Measurements from ENCODE around the gene TFB1M.
"Not testable (repeated sequence)": the region's sequence is repeated elsewhere in the genome, so short reads cannot be mapped to it uniquely, and the experiment has no call there.

Gene TFB1M

DNA sequence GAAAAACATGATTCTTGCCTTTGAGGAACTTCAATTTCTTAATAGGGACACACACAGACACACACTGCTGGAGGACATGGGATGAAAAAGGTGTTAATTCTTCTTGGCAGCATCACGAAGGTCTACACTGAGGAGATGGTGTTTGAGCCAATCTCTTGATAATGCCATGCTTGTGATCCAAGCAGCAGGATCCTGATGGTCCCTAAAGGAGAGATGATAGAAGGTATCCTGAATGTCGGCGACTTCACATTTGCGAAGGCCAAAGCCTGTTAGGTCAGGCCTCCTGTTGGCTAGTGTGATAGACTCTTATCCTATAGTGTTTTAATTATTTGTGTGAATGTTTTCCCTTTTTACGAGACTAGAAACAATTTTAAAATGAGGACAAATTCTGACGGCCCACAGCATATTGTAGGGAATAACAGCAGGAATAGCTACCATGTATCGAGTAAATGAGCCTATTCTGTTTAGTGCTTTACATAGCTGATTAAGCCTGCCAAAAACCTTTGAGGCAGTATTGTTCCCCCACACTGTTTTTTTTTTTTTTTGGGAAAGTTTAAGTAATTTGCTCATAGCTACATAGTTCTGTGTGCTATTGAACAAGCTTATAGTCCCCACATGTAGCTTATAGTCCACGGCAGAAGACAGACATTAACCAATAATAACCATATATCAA, 15.3 kb upstream of the TFB1M start:
- DNase-seq, result no peak

DNA sequence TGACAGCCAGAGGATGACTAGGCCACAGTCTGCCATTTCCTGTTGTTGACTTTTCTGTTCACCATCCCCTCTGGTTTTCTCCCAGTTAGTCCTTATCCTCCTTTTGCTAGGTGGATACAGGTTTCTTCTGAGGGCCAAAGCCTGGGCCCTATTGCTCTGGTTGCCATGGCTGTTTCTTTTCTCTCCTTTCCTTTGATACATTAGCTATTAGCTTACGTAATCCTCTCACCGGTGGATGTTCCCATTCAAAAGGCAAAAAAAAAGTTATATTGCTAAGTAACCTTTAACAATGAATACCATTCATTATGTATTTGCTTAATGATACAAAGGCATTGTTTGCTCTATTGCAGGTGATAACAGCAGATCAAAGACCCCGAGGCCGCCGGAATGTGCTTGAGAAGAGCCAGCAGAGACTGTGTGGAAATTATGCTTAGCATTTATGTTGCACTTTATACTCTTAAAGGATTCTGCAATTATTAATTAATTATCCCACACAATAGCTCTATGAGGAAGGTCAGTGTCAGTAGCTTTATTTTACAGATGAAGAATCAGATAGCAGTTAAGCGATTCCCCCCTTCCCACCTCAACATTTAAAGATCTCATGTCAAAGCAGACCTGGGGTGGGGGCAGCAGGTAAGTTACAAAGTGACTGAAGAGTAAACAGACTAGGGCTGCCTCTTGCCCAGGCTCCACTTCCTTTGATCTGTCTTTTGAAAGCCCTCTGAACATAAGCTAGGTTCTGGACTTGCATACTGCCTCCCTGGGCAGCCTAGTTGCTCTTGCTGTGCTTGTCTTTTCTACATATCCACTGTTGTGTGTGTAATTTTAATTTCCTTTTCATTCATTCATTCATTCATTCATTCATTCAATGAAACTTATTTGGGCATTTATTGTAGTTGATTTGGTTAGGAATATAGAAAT, 14.5 kb upstream of the TFB1M start:
- no peak for DNase-seq

DNA sequence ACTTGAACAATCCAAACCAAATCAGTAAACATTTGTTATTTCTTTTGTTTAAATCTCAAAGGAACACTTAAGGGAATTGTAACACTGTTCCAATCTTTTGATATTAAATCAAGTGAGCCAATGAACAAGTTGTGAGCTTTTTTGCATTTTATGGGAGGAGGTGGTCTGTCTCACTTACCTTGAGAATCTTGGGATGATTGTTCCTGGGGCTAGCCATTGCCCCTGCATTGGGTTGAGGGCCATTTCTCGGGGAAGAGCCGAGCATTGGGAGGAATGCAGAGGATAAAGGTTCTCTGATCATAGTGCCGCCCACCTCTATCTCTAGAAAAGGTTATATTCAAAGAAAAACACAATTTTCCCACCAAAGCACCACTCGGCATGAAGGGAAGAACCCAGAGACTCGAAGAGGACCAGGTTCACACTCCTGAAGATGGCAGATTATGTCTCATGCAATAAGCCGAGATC, 13.8 kb upstream of the TFB1M start:
- no peak for DNase-seq

DNA sequence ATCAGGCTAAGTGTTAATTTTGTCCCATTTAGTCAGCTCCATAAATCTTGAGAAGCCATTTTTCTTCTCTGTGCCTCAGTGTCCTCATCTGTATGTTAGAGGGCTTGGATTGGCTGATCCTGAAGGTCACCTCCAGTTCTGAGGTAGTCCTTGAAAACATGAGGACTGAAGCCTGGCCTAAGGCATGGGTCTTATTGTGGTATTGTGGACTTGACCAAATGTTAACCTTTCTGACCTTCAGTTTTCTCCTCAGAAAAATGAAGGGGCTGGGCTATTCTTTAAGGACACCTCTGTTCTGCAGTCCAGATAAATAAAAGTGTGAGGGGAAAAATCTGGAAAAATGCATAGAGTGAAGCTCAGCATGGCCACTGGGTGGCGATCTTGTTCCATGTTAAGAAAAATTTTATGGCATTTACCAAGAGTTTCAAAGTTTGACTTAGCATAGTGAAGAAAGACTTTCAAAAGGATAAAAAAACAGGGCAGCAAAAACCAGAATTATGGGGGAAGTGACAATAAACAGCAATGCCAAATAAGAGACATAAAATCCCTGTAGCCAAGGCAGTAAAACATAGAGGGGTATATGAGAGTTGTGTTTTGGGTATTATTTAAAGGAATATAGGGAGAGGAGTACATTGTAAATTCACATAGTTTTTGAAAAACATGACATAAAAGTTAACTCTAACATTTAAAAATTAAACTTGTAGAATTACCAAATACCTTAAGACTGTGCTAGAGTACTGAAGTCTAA, 13.2 kb upstream of the TFB1M start:
- DNase-seq, result peak; percentile 68

GRCh38 chr6:155325700-155326516, 11.6 kb upstream of the TFB1M start:
- DNase-seq, result no peak

GRCh38 chr6:155324993-155325392, 10.7 kb upstream of the TFB1M start:
- no peak for DNase-seq

- no peak for DNase-seq
Measured at GRCh38 chr6:155324172-155324571, 9.9 kb upstream of the TFB1M start.

DNA sequence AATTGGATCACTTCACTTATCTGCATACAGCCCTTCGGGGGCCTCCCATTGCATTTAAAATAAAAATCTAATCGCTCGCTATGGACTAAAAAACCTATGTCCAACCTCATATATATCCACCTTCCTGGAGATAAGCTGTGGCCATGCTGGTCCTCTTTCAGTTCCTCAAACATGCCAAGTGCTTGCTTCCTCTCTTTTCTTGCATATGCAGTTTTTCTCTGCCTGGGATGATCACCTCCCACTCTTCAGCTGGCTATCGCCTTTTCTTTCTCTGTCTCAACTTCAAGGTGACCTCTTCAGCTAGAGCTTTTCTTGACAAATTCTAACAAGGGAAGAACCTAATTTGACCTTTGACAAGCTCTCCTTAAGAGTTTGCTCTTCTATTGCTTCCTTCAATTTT, 5.6 kb upstream of the TFB1M start:
- DNase-seq, result no peak

- DNase-seq, result no peak
Measured at GRCh38 chr6:155317186-155317585, 2.9 kb upstream of the TFB1M start.

- no peak for DNase-seq
Measured at GRCh38 chr6:155316419-155316818, 2.1 kb upstream of the TFB1M start.

DNA sequence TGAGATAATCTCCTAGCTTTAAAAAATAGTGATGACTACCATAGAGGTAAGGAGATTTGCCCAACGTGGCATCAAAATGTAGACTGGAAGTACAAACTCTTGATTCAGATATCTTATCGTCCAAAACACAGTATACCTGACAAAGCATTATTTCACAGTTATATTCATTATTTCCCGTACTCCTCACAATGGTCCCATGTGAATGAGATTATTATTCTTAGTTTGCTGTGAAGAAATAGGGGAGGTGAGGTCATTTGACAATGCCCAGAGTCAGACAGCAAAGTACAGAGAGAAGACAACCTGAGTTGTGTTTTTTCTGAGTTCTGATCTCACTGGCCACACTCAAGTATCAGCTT, 1.2 kb upstream of the TFB1M start:
- DNase-seq, result no peak

DNA sequence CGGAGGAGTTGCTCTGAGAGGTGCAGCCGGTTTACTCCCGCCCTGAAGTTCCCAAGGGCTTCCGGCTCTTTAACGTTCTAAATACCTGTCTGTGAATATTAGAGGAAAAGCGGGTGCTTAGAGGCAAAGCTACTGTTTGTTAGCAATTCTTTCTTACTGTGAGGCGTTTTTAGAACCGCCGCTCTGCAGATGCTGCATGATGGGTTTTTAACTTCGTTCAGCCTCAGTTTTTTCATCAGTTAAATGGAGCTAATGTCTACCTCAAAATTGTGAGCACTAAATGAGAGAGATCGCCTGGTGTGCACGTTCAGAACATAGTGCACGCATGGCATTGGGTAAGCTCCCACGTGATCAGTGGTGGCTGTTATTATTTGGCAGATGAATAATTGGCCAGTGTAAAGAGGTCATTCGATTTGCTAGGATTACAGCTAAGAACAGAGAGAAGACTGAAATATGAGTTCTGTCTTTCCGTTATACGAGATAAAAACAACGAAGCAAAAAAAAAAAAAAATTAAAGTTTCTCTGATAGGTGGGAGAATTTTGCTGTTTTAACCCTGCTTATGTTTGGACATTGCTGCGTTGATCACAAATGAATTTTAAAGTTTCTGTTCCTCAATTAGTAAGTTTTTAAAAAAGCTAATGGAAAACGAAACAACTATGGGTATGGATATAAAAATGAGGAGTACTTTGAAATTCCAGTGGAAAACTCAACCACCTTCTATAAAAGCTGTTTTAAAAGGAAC, 660 bp upstream of the TFB1M start:
- DNase-seq, result no peak

DNA sequence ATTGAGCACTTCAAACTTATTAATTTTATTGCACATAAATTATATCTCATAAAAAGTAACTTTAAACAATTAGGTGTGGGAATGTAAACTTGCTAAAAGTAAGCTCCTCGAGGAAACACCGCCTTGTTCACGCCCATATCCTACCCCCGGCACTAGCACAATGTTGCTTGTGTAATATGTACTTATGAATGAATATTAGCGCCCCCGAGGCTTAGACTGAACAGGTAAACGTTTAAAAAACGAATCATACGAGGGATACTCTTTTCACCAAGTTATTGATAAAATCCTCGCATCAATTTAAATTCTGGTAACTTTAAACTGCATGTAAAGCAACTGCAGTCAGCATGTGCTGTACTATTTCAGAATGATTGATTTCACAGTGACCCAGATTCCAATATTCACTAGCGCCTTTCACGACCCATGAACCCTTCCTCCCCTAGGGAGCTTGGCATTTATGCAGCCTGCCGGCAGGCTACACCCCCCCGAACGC, 637 bp downstream of the TFB1M start:
- no peak for DNase-seq

DNA sequence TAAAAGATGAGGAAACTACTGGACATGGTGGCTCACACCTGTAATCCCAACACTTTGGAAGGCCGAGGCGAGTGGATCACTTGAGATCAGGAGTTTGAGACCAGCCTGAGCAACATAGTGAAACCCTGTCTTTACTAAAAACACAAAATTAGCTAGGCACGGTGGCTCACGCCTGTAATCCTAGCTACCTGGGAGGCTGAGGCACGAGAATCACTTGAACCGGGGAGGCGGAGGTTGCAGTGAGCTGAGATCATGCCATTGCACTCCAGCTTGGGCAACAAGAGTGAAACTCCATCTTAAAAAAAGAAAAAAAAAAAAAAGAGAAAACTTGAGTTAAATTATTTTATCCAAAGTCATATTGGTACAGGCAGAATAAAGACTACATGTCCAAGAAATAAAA, 1.3 kb downstream of the TFB1M start:
- DNase-seq, result not testable (repeated sequence)

DNA sequence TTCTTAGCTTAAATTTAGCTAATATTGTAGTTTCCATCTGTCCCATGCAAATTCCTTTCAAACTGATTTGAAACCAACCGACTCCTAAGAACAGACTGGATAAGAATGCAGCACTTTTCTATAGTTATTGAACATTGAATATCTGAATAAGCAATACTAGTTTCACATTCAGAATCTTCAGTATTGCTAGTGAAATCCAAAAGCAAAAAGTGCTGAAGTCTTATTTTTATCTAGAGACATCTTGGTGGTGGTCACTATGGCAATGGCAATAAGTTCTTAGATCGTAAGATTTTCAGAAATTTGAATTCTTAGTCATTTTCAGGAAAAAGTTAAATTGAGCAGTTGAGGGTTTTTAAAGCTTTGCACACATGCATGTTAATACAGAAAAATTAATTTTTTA, 2.7 kb downstream of the TFB1M start:
- no peak for DNase-seq

- DNase-seq, result no peak
Measured at GRCh38 chr6:155311086-155311485, 3.2 kb downstream of the TFB1M start.

- no peak for DNase-seq
Measured at GRCh38 chr6:155310596-155310995, 3.7 kb downstream of the TFB1M start.

GRCh38 chr6:155309150-155309549, 5.1 kb downstream of the TFB1M start:
- no peak for DNase-seq

DNA sequence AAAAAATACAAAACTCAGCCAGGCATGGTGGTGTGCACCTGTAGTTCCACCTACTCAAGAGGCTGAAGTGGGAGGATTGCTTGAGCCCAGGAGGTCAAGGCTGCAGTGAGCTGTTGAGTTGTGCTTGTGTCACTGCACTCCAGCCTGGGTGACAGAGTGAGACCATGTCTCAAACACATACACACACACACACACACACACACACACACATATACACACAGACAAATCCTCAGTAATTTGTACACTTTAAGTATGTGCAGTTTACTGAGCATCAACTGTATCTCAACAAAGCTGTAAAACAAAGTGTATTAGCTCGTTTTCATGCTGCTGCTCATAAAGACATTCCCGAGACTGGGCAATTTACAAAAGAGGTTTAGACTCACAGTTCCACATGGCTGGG, 7.3 kb downstream of the TFB1M start:
- no peak for DNase-seq

- no peak for DNase-seq
Measured at GRCh38 chr6:155303361-155303870, 10.9 kb downstream of the TFB1M start.

DNA sequence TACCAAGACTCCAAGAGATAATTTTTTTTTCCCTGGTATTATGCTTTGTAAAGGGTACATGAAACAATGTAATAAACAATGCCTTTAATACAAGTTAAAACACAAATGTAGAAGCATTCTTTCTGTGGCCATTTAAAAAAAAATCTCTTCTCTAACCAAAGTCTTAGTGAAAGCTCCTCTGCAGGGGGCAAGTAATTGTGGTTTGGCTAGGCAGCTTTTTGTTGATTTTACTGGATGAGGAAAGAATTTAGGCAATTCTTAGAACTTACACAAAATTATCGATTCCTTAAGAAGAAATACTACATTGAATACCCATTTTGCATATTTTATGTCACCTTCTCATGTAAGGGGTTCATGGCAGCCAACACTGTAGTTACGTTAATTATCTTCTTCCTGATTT, 12.4 kb downstream of the TFB1M start:
- DNase-seq, result no peak

DNA sequence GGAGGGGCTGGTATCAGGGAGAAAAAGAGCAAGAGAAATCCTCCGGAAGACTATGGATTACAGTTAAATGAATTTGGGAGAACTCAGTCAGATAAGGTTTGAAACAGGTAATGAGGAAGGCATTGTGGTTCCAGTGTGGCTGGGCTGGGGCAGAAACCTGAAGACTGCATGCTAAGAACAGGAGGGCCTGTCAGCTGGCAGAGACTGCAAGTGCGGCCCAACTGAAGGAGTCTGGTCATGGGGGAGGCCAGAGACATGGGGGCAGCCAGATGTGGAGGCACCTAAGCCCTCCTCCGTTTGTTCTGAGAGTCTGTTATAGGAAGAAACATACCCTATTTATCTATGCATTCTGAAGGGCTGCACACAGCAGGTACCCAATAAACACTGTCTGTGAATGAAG, 16.6 kb downstream of the TFB1M start:
- no peak for DNase-seq
